GM18519 (cell line): Measurements from ENCODE around the gene DACH1.

Experiments used
- ATAC-seq: cut with Tn5 transposase; IDR thresholded peaks from one replicate; pipeline ENCODE4 v1.9.1; 2021; ENCODE audit warnings: mild to moderate bottlenecking, moderate library complexity; ENCODE audit not compliant: unreplicated experiment, low FRiP score

DACH1 gene

GRCh38 chr13:71596116-71596515 lies 270.9 kb downstream of the DACH1 start:
- no peak for ATAC-seq

GRCh38 chr13:71593566-71593965 lies 273.4 kb downstream of the DACH1 start:
- no peak for ATAC-seq

- no peak for ATAC-seq
These were observed 275.6 kb downstream of the DACH1 start for GRCh38 chr13:71591374-71591773.

- ATAC-seq = no peak
These were observed 276.3 kb downstream of the DACH1 start for GRCh38 chr13:71590654-71591148.

GRCh38 chr13:71589032-71589431 lies 278.0 kb downstream of the DACH1 start:
- no peak for ATAC-seq

- no peak for ATAC-seq
These were observed 279.2 kb downstream of the DACH1 start for GRCh38 chr13:71587817-71588216.

- ATAC-seq = no peak
These were observed 279.8 kb downstream of the DACH1 start for GRCh38 chr13:71587193-71587592.

GRCh38 chr13:71583581-71583980 lies 283.4 kb downstream of the DACH1 start:
- no peak for ATAC-seq

GRCh38 chr13:71580614-71581013 lies 286.4 kb downstream of the DACH1 start:
- no peak for ATAC-seq

- ATAC-seq = no peak
These were observed 289.0 kb downstream of the DACH1 start for GRCh38 chr13:71578048-71578447.

GRCh38 chr13:71577127-71577526 lies 289.9 kb downstream of the DACH1 start:
- no peak for ATAC-seq

GRCh38 chr13:71576571-71576970 lies 290.4 kb downstream of the DACH1 start:
- no peak for ATAC-seq

GRCh38 chr13:71546881-71547280 lies 320.1 kb downstream of the DACH1 start:
- no peak for ATAC-seq

GRCh38 chr13:71540098-71540497 lies 326.9 kb downstream of the DACH1 start:
- no peak for ATAC-seq

- no peak for ATAC-seq
These were observed 330.8 kb downstream of the DACH1 start for GRCh38 chr13:71536201-71536600.

- no peak for ATAC-seq
These were observed 342.2 kb downstream of the DACH1 start for GRCh38 chr13:71524613-71525304.

- no peak for ATAC-seq
These were observed 342.8 kb downstream of the DACH1 start for GRCh38 chr13:71524245-71524612.

- no peak for ATAC-seq
These were observed 344.0 kb downstream of the DACH1 start for GRCh38 chr13:71522941-71523526.

- no peak for ATAC-seq
These were observed 350.0 kb downstream of the DACH1 start for GRCh38 chr13:71517004-71517403.

GRCh38 chr13:71516521-71516920 lies 350.5 kb downstream of the DACH1 start:
- ATAC-seq = no peak

GRCh38 chr13:71515744-71516038 lies 351.3 kb downstream of the DACH1 start:
- no peak for ATAC-seq

- ATAC-seq = no peak
These were observed 351.9 kb downstream of the DACH1 start for GRCh38 chr13:71514900-71515743.
